HL-60 (cell line): Measurements from ENCODE around the gene MAPK8IP2.
"Not testable (repeated sequence)": the region's sequence is repeated elsewhere in the genome, so short reads cannot be mapped to it uniquely, and the experiment has no call there.

Experiments used
- CTCF ChIP-seq: IDR thresholded peaks from one replicate; pipeline ENCODE4 v1.5.1; 2011; ENCODE audit warnings: low read length, control low read depth, inconsistent platforms; ENCODE audit not compliant: insufficient read depth
- REST ChIP-seq: IDR thresholded peaks from 2 replicates; pipeline ENCODE4 v1.6.1; 2012; ENCODE audit warnings: low read depth; ENCODE audit not compliant: insufficient replicate concordance

- TF ChIP-seq CTCF, REST: not testable (repeated sequence)
Observed at GRCh38 chr22:50659711-50660110, 59.1 kb downstream of the MAPK8IP2 start.
